GM18519 (cell line): ENCODE measurements around the gene RXRA.

Experiments
- ATAC-seq: cut with Tn5 transposase; IDR thresholded peaks from one replicate; pipeline ENCODE4 v1.9.1; 2021; ENCODE audit warnings: mild to moderate bottlenecking, moderate library complexity; ENCODE audit not compliant: unreplicated experiment, low FRiP score

The RXRA gene

DNA sequence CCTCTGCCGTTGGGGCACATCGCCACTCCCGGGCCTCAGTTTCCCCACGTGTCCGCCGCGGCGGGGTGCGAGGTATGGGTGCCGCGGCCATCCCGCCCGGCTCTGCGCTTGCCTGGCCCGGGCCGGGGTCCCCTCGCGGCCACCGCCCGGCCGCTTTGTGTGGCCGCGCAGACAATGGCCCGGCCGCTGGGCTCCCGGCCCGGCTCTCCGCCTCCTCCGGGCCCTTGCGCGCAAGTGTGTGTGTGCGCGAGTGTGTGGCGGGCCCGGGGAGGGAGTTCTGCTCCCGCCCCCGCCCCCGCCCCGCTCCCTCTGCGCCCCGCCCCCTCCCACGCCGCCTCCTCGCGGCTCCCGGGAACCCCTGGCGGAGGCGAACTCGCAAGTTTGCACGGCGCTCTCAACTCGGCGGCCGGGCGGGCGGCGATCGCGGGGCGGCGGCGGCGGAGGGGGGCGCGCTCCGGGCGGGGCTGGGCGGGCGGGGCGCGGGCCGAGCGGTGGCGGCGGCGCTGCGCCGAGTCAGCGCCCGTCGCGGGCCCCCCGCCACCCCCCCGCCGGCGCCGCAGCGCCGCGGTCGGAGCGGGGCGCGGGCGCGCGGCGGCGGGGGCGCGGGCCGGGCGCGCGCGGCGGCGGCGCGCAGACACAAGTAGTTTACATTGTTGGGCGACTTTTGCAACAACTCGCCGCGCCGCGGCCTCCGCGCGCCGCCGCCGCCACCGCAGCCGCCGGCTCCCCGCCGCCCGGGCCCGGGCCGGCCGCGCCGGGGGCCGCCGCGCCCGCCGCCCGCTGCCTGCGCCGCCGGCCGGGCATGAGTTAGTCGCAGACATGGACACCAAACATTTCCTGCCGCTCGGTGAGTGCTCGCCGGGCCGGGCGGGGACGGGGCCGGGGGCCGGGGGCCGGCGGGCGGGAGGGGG lies at the start of gene RXRA:
TSS of gene RXRA (plus strand) at position 643 of the 911 bp plus-strand sequence. CDS start at position 820, 177 bp downstream.
- ATAC-seq, result no peak

DNA sequence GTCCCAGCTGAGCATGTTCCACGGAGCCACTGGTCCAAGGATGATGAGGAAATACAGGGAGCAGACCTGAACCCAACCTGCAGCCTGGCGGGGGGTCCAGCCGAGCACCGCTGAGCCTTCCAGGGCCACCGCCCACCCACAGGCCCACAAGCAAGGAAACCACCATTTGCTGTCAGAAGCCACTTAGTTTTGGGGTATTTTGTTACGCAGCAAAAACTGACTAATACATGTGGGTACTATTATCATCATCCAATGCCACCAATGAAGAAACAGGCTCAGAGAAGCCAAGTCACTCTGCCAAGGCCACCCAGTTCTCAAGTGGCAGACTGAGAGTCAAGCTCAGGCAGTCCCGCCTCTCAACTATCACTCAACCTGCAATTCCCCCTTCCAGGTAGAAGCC lies 48.0 kb upstream of the RXRA start:
- ATAC-seq, result no peak

DNA sequence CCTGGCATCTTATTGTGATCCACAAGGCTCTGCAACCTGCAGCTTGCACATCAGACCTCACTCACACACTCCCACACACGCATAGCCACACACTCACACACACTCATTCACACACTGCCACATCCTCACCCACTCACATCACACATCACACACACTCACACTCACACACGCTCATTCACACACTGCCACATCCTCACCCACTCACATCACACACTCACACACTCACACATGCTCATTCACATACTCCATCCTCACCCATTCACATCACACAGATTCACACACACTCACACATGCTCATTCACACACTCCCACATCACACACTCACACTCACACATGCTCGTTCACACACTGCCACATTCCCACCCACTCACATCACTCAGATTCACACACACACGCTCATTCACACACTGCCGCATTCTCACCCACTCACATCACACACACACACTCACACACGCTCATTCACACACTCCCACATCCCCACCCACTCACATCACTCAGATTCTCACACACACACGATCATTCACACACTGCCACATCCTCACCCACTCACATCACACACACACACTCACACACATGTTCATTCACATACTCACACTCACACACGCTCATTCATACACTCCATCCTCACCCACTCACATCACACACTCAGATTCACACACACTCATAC lies 47.1 kb upstream of the RXRA start:
- no peak for ATAC-seq

DNA sequence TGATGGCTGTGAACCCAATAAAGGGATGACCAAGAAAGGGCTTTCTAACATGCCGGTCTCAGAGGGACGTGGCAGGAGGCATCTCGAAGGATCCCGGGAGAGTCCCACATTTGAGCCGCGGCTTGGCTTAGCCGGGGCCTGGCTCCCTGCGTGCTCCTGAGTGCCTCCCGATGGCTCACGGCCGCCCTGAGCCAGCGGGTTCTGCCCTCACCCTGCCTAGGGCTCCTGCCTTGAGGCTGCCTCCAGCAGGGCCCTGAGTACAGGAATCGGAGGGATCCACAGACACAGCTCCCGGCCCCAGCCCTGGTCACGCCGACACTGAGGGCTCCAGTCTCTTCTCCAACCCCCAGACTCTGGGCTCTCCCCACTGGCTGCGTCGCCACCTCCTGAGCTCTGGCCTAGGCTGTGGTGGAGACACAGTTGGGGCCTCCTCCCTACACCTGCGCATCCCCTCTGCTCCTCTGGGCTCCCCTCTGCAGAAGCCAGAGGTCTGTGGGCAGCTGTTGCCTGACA lies 44.1 kb upstream of the RXRA start:
- ATAC-seq, result no peak

DNA sequence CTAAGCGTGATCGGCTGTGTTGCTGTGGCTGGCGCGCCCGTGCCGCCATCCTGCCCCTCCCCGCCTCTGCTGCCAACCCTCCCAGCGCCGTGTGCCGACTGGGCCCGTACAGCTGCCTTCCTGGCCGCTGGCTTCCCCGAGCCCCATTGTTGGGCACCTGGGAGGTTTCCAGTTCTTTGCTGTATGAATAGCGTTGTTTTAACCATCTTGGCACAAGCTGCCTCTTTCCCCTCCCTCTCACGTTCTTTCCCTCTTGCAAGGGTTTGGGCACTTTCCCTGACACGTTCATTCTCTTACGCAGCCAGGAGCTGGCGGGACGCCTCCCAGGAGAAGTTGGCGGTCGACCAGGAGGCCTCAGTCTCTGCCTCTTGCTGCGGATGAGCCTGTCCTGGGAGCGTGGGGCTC lies 43.1 kb upstream of the RXRA start:
- ATAC-seq, result no peak

DNA sequence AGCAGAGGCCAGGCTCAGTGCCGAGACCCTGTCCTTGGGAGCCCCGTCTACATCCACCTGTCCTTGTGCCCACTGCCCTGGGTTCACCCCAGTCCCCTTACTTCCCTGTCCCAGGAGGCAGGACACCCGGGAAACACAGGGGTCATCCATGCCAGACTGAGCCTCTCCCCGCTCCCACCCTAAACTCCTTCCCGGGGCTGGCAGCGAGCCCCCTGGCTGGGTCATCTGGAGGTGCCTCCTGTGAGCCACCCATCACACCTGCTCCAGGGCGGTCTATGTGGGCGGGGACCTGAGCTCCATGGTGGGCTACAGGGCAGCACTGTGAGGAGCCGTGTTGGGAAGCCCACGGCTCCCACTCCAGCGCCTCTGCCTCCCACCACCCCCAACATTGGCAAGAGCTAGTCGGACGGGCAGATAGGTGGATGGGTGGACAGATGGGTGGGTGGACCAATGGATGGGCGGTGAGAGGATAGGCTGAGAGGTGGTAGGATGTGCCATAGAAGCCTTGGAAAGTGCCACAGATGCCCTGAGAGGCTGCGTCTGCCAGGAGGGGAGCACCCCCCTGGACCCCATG lies 42.5 kb upstream of the RXRA start:
- no peak for ATAC-seq

DNA sequence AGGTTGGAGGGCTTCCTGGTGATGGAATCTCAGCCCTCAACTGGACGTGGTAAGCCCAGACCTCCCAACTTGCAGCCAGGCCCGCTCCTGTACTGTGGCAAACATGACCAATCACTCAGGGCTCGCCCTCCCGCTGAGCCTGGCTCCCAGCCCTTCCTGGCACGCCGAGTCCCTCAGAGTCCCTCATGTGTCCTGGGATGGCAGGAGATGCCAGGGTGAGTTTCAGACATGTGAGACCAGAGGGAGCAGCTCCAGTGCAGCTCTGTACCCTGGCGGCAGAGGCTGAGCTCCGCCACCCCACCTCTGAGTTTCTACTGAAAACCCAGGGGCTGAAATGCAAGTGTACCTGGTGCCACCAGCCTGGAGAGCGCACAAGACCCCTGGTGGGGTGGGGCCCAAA lies 42.0 kb upstream of the RXRA start:
- no peak for ATAC-seq

DNA sequence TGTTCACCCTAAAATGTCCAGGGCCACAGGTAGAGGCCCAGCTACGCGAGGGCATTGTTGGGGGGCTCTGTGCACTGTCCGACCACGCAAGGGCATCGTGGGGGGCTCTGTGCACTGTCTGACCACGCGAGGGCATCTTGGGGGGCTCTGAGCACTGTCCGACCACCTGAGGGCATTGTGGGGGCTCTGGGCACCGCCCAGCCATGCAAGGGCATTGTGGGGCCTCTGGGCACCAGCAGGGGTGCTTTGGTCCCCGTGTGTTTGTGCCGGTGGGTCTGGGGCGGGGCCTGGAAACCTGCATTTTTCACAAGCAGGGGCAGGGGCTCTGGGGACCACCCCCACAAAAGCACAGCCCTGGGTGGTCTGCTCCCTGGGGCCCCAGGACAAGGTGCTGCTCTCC lies 41.5 kb upstream of the RXRA start:
- no peak for ATAC-seq

DNA sequence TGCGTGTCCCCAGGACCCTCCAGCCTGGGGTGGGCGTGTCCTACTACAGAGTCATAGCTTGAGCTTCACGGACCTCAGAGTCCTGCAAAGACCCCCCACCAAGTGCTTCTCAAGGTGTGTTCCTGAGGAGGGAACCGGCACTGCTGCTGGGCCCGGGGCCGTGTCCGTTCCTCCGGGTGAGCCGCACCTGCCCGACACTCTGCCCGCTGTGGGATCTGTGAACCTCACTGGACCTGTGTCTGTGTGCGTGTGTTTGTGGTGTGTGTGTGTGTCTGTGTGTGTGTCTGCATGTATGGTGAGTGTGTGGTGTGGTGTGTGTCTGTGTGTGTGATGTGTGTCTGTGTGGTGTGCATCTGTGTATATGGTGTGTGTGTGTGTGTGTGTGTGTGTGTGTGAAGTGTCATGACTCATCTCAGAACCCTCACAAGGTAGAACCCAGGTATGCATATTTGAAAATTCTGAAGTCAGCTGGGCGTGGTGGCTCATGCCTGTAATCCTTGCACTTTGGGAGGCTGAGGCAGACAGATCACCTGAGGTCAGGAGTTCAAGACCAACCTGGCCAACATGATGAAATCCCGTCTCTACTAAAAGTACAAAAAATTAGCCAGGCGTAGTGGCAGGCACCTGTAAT lies 40.9 kb upstream of the RXRA start:
- ATAC-seq, result no peak

DNA sequence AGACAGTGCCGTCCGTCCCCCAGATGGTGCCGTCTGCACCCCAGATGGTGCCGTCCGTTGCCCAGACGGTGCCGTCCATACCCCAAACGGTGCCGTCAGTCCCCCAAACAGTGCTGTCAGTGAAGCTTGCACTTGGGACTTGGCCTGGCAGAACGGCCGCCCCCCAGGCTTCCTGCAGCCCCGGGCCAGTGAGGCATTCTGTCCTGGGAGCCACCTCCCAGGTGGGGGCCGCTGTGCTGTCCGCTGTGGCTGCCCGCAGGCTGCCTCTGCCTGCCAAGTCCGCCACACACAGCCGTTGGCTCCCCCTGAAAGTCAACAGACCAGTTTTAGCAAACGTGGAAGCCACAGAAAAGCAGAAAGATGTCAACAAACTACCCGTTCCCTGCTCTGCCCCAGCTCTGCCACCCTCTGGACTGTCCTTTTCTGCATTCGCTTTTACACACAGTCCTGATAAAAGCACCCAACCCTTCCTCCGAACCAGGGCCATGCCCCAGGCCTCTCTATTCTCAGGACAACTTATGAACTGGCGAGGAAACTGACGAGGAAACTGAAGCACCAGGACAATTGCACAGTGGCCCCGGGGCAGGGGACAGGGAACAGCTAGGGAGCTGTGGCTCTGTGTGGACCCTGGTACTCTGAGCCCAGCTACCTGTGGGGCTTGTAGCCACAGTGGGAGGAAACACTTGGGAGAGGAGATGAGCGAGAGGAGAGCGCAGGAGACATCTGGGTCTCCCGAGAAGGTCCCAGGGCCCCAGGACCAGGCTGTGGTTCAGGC lies 39.6 kb upstream of the RXRA start:
- ATAC-seq, result no peak

DNA sequence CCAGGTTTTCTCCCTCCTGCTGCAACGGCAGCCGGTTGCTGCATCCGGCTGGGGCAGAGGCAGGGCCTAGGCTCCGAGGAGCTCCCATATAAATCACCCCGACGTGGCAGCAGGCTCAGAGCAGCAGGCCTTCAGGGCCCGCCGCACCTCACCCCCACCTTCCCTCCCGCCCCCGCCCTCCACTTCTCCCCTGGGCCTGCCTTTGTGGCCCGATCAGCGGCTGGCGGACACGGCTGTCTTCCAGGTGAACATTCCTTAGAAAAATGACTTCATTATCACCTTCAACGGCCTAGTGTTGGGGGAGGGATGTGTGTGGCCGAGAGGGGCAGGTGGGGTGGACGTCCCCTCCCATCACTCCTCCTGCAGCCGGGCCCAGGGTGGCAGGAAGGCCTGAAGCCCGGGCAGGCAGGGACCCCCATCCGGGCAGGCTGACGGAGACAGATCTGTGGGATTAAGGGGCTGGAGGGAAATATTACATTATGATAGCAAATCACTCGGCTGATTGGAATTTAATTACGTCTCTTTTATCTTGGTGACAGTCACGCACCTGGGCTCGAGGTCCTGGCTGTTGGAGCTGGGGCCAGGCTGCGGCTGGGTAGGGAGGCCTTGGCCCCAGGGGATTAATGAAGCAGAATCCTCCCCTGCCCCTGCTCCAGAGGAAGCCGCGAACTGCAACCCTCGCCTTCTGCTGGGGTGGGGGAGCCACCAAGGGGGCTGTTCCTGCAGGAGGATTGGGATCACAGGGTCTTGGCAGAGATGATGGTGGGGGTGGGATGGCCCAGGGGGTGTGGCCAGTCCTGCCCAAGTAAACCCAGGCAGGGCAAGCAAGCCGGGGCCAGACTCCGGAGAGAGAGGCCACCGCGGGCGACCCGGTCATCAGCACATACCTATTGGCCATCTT lies 38.4 kb upstream of the RXRA start:
- no peak for ATAC-seq

DNA sequence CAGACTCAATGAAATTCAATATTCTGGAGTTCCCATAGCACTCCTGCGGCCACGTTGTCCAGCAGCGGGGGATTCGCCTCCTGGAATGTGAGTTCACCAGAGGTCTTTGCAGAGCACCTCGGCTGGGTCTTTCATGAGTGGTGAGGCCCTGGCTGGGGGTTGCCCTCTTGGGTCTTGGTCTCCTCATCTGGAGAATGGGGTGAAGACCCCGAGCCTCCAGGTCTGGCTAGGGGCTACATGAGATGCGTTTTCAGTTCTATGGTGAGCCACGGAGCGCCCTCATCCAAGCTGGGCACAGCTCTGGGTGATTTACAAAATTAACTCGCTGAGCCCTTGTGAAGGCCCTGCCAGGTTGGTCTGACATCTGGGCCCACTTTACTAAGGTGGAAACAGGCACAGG lies 37.5 kb upstream of the RXRA start:
- no peak for ATAC-seq

DNA sequence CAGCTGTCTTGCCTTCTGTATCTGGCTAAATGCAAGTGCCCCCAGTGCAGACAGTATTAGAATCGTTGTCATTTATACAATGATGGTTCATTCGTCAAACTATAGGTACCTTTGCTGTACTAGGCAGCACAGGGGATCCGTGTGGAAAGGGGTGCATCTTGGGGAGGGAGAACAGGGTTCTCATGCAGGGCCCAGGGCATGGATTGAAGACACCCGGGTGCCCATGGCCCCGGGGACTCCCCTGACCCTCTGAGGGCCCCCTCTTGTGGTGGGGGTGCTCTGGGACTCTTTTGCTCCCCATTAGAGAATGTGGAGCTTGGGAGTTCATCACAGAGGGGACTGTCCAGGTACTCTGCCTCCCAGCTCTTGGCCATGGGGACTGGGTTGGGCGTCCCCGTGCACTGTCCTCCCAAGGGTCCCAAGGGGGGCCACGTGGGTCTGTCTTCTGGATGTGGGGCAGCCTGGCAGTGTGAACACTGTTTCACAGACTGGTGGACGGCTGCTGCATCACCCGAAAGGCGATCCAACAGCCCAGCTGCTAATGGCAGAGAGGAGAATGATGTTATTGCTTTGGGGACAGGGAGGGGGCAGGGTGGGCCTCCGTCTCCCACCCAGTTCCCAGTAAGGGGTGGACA lies 36.9 kb upstream of the RXRA start:
- ATAC-seq, result no peak

DNA sequence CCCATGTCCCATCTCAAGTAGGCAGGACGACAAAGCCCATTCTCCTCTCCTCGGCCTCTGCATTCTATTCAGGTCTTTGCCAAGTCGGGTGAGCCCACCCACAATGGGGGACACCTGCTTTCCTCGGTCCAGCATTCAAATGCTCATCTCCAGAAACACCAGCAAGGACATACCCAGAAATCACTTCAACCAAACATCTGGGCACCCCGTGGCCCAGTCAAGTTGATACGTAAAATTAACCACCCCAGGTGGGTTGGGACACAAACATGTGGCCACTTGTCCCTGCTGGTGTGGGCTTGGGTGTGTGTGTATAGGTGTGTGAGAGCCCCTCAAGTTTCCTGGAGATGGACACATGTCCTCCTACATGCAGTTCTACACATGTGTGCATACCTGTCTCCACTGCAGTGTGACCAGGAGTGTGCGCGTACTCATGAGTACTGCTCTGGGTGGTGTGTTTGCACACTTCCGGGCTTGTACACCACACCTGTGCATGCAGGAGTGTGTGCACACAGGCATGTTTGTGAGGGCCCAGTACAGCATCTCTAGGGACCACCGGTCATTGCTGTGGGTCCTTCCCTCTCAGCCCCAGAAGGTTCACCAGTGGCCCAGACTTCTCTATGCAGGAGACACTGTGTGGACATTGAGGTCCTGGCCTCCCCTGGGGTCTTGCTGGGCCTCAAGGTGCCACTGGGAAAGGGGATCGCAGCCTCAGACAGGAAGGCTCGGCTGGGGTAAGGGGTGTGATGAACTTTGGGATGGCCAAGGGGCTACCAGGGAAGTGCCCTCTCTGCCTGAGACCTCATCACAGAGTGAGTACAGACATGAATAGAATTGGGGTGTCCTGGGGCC lies 35.4 kb upstream of the RXRA start:
- ATAC-seq, result no peak

DNA sequence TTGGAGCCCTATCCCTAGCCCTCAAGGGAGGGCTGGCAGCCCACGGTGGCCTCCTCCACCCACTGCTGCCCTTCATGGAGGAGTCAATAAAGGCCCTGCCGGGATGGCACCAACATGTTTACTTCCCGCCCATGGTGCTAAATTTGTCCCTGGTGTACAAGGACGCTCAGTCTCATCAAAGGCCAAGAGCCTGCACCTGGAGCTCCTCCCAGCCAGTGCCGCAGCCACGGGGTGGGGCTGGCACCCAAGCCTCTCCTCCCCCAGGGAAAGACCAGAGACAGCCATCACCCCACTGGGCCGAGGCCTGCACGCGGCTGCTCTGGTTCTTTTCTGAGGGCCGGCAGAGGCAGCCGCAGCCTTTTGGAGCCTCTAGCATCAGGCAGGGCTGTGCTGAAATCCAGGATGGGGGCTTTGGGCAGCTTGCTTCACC lies 34.8 kb upstream of the RXRA start:
- ATAC-seq, result no peak

DNA sequence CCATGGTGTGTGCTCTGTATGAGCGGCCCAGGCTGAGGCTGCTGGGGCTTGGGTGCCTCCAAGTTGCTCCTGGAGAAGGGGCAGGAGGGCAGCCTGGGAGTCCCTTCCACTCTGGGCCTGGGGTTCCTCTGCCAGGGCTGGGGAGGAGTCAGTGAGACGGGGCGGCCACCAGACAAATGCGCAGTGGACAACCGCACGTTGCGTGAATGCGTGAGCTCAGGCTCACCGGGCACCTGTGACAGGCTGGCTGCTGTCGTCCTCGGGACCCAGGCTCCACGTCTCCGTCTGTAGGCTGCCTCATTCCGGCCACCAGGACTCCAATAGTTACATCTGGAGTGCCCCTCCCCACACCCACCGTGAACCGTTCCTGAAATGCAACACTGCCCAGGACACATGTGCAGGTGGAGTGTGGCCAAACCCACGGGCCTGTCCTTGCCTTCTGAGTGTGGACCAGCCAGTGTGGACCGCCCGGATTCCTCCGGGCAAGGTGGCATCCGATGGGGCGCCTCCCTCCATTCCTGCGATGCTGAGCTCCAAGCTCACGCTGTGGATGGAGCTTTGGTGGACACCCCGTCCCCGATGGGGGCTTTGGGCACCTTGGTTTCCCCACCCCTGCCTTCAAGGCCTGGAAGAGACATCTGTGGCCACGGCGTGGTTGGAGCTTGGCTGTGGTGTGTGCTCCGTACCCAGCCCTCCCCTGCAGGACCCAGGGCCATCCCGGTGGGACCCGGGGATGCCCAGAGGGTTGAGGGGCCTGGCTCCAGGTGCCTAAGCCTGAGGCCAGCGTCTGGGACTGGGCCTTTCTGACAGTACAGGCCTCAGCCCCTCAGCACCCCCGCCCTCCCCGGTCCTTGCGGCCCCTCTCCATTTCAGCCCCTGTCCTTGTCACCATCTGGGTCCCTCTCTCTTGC lies 34.0 kb upstream of the RXRA start:
- no peak for ATAC-seq

DNA sequence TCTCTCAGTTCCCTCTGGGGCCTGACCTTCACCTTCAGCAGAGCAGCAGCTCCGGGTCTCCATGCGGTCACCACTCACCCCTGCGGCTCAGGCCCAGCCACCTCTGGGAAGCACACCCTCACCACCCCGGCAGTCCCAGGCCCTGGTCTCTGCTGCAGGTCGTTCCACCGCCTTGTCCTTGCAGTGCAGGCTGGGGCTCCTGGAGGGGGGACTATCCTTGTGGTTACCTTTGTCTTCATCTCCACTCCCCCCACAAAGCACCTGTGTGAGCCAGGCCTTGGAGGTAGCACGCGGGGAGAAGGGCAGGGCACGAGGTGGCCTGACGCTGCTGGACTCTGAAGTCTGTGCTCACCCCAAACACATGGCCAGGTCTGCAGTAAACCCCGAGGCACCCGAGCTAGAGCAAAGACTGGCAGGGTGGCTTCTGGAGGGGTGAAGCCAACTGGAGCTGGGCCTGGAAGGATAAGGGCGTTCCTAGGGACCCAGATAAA lies 33.2 kb upstream of the RXRA start:
- no peak for ATAC-seq
